ENCODE measurements around the gene TMEM201.

The TMEM201 gene

GRCh38 chr1:9654051-9654833 is 65.5 kb downstream of the TMEM201 start:
- DNase-seq = no peak

- no peak for DNase-seq
Measured at GRCh38 chr1:9654834-9655723, 66.4 kb downstream of the TMEM201 start.

- DNase-seq = no peak
Measured at GRCh38 chr1:9655836-9656235, 67.1 kb downstream of the TMEM201 start.

GRCh38 chr1:9657521-9658032 is 68.9 kb downstream of the TMEM201 start:
- DNase-seq = no peak

GRCh38 chr1:9658199-9658598 is 69.5 kb downstream of the TMEM201 start:
- no peak for DNase-seq

- no peak for DNase-seq
Measured at GRCh38 chr1:9659328-9659727, 70.6 kb downstream of the TMEM201 start.

GRCh38 chr1:9663257-9663656 is 74.5 kb downstream of the TMEM201 start:
- DNase-seq = no peak

Data from midbrain (tissue), 1 donor.